ENCODE data around the gene DCC.
"Not testable (repeated sequence)": the region's sequence is repeated elsewhere in the genome, so short reads cannot be mapped to it uniquely, and the experiment has no call there.

The DCC gene

DNA sequence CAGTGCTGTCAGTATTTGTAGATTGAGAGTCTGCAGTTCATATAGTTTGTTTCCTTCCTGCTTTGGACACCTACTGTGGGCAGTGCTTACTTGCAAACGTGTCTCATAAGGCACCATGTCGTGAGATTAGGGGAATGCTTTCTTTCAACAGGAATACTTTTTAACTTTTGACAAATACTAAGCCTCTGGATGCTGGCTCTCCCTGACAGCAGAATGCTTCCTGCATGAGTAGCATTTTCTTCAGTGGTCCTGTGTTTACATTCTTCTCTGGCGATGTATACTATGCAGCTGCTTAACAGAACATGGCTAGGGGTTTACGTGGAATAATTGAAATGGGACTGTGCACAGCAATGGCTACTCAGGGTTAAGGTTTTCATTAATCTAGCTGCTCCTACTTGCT is 1077.0 kb downstream of the DCC start:
- DNase-seq (ENCODE audit: low read depth) = no peak

DNA sequence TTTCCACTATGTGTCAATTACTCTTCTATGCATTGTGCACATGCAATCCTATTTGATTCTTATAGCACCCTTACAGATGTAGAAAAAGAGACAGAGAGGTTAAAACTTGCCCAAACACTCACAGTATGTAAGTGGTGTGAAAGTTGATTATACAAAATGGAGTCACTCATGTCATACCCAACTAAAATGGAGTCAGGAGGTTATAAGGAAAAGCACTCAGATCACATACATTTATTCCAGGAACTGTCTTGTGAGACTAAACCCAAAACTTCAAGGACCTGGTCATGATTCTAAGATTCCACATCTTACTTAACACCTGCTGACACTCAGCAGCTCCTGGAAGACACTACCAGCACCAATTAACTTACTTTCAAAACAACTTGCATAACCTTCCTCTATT is 1081.9 kb downstream of the DCC start:
- no peak for DNase-seq (ENCODE audit: low read depth)

DNA sequence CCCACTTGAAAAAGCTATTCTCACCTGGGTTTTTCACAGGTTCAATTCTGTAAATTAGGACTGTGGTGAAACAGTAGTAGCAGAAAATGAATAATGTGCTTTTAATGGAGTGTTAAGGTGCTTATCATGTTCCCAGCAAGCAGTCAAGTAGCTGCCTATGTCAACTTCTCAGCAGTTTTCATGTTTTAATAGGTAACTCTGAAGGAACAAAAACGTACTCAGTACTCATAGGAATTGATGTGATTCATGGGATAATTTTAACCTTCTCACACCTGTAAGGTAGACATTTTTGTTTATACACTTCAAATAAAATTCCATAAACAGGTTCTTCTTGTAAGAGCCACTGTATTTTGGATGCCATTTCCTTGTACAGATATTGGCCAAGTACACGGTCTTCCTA is 1082.9 kb downstream of the DCC start:
- DNase-seq (ENCODE audit: low read depth) = no peak

DNA sequence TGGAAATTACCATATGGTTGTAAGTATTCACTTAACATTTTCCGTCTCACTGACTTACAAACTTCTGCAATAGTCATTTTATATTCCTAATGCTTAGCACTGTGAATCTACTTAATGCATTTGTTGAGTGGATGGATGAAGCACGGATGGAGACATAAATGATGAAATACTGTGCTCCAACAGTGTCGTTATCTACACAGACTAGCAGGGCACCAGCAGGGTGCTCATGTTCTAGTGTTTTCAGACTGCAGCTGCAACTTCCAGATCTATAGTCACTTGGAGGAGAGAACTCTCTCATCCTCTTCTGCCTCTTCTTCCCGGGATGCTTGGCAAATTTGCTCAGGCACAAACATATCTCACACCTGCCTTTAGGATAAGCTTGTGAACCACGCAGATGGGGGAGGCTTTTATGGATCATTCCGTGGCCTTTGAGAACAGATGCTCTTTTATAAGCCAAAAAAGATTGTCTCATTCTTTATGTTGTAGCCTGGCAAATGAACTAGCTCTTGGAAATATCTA is 1086.7 kb downstream of the DCC start:
- no peak for DNase-seq (ENCODE audit: low read depth)

DNA sequence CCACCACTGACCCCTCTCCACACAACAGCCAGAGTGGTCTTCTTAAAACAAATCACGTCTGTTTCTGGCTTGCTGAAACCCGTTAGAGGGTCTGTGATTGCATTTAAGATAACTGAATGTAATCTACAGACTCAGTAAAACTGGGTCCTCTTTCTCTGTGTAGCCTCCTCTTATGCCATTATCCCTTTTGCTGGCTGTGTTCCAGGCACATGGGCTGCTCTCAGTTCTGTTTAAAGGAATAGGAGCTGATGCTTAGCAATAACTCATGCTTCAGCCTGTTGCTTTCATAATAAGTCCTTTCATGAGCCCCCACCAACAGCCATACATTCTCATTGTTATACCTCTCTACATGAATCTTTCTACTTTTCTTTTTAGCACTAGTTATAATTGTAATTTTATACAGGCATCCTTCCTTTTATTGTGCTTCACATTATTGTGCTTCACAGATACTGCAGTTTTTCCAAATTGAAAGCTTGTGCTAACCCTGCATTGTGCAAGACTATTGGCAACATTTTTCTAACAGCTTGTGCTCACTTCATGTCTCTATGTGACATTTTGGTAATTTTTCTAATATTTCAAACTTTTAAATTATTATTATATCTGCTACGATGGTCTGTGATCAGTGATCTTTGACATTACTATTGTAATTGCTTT is 1101.9 kb downstream of the DCC start:
- DNase-seq (ENCODE audit: low read depth) = no peak

DNA sequence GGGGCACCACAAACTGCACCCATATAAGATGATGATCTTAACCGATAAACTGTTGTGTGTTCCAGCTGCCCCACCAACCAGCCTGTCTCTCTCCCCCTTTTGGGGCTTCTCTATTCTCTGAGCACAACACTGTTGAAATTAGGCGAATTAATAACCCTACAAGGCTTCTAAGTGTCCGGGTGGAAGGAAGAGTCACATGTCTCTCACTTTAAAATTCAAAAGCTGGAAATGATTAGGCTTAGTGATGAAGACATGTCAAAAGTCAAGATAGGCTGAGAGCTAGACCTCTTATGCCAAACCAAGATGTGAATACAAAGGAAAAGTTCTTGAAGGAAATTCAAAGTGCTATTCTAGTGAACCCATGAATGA is 1102.4 kb downstream of the DCC start:
- DNase-seq (ENCODE audit: low read depth) = no peak

DNA sequence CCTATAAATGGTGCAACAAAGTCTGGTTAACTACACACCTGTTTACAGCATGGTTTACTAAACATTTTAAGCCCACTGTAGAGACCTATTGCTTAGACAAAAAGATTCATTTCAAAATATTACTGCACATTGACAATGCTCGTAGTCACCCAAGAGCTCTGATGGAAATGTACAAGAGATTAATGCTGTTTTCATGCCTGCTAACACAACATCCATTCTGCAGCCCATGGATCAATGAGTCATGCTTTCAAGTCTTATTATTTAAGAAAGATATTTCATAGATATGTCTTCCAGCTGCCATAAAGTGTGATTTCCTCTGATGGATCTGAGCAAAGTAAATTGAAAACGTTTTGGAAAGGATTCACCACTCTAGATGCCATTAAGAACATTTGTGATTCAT is 1103.3 kb downstream of the DCC start:
- no peak for DNase-seq (ENCODE audit: low read depth)

DNA sequence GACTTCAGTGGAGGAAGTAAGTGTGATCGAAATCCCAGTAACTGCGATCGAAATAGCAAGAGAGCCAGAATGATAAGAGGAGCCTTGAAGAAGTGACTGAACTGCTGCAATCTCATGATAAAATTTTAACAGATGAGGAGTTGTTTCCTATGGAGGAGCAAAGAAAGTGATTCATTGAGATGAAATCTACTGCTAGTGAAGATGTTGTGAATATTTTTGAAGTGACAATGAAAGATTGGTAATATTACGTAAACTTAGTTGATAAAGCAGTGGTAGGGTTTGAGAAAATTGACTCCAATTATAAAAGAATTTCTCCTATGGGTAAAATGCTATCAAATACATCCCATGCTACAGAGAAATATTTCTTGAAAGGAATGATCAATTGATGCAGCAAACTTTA is 1103.8 kb downstream of the DCC start:
- DNase-seq (ENCODE audit: low read depth) = no peak

DNA sequence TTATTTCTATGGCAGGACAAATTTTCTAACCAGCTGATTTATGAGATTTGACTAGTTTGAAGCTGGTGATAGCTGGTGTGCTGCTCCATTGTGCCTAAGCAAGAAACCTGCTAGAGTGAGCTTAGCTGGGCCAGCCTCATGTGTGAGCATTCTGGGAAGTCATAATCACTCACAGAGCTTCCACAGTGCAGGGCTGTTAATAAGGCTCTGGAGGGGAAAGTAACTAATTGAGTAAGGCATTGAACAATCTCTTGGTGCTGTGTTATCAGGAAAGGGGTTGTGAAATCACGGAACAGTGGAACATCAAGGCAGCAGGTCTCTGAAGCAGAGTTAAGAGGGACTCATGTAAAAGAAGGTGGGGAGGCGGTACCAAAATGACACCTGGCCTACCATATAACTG is 1111.9 kb downstream of the DCC start:
- no peak for DNase-seq (ENCODE audit: low read depth)

DNA sequence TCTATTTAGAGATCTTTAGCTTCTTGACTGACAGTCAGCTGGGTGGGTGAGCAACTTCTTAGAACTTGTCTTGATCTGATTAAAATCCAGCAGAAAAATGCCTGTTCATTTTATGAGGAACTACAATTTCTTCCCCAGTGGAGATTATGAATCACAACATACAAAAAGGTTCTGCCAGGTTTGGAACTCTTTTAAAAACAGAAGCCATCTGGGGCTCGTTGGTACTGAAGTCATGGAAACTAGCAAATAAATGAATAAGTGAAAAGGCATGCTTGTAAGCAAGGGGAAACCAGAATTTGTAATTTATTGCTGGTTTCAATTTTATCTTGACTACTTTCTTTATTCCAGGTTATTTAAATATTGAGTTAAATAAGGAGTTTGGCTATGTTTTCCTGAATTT is 1117.1 kb downstream of the DCC start:
- no peak for DNase-seq (ENCODE audit: low read depth)

DNA sequence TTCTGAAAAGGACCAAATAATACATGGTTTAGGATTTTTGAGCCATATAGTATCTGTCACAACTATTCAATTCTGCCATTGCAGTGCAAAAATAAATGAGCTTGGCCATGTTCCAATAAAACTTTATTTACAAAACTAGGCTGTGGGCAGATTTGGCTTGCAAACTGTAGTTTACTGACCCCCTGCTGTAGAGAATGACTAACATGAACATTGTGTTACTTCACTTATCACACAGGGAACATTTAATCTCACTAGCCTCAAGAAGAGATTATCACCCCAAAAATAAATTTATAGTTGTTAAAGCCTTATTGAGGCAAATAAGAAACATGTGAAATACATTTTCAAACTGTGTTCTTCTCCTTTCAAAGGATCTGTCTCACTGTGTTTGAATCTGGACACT is 1118.3 kb downstream of the DCC start:
- DNase-seq (ENCODE audit: low read depth) = no peak

DNA sequence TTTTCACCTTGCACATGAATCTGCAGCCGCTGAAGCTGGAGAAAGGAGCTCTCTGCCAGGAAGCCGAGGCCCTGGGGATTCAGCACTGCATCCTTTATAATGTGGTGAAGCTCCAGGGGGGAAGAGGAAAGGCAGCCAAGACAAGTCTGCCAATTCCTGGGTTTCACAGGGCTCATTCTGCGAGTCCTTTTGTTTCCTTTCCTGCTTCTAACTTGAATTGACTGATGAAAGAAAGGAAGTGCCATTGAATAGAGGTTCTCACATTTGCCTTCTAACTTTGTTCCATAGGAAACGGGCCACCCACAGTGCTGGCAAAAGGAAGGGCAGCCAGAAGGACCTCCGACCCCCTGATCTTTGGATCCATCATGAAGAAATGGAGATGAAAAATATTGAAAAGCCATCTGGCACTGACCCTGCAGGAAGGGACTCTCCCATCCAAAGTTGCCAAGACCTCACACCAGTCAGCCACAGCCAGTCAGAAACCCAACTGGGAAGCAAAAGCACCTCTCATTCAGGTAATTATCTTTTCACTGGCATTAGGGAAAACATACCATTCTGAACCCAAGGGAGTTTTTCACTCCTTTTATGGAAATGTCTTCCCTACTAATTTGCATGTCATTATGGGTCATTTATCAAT is 1119.1 kb downstream of the DCC start:
- no peak for DNase-seq (ENCODE audit: low read depth)

DNA sequence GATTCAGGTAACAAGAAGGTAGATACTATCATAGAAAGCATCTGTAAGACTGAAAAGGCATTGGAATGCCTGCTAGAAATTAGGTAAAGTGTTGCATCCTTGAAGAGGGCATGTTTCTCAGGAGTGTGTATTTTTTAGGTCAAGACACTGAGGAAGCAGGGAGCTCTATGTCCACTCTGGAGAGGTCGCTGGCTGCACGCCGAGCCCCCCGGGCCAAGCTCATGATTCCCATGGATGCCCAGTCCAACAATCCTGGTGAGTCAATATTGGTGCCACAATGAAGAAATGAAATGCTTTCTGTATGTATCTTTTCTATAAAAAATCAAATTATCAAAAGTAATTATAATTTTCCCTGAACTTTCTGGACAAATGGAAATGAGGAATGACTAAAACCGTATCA is 1127.8 kb downstream of the DCC start:
- no peak for DNase-seq (ENCODE audit: low read depth)

DNA sequence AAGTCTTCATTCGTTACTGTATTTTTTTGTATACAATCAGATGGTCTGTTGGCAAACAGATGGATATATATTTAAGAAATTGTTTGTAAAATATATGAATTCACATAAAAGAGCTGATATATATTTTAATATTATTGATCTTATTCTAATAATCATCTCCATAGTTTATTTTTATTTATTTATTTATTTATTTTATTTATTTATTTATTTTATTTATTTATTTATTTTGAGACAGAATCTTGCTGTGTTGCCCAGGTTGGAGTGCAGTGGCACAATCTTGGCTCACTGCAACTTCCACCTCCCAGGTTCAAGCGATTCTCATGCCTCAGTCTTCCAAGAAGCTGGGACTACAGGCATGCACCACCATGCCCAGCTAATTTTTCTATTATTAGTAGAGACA is 1128.2 kb downstream of the DCC start:
- DNase-seq (ENCODE audit: low read depth) = not testable (repeated sequence)

DNA sequence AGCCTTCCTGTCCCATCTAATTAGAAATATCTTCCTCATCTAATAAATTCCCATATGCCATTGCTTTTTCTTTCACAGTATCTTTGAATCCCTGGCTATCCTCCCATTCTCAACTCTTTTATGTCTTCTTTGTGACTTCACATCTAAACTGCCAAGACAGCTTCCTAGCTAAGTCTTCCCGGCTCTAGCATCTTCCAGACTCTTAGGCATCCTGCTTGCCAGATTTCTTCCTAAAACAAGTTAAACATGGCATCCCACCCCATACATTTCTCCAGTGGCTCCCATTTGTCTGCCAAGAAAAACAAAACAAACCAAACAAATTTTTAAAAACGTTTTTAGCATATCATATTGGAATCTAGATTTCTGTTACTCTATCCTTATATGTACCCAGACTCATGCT is 1132.5 kb downstream of the DCC start:
- no peak for DNase-seq (ENCODE audit: low read depth)

DNA sequence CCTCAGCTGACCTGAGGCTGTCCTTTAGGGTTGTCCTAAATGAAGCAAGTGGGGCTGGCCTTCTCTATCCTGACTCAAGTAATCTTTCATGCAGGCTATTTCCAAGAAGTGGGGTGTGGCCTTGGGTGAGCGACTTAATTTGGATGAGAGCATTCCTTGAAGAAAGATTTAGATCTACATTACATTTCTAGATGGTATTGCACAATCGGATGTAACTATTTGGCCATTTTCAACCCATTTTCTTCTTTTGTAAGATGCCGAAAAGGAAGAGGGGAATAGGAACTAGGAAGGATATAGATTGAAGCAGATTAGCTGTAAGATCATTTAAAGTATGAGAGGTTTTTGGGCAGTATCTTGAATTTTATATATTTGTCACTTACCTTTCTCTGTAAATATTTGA is 1138.2 kb downstream of the DCC start:
- no peak for DNase-seq (ENCODE audit: low read depth)

DNA sequence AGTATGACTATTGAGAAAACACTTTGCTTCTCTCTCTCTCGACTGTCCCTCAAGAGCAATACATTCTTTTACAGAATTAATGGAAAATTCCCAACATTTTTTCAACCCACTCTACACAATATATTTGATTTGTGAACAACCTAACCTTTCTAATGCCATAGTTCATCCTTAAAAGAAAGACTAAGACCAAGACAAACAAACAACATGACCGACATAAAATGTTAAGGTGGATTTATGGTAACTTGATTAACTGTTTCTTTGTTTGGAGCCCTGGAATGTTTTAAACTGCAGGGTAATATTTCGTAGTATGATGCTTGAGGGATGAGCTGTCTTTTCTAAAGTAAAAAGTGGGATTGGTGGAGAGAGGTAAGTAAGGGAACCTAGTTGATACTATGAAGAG is 1146.3 kb downstream of the DCC start:
- no peak for DNase-seq (ENCODE audit: low read depth)

DNA sequence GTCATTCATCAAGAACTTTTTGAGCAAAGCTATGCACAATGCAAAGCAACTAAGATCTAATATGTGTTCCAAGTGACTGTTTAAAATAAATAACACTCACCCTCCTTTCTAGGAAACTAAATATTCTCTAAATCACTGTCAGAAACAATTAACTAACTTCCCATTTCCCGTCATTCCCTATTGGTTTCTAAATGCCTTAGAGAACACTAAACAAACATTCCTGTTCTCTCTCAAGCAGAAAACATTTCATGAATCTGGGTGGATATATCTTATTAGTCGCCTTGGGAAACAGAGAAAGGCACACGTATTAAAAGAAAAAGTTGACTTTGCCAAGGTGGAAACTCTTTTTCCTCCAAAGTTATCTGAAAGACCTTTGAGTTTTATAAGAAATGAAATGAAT is 1149.3 kb downstream of the DCC start:
- no peak for DNase-seq (ENCODE audit: low read depth)

DNA sequence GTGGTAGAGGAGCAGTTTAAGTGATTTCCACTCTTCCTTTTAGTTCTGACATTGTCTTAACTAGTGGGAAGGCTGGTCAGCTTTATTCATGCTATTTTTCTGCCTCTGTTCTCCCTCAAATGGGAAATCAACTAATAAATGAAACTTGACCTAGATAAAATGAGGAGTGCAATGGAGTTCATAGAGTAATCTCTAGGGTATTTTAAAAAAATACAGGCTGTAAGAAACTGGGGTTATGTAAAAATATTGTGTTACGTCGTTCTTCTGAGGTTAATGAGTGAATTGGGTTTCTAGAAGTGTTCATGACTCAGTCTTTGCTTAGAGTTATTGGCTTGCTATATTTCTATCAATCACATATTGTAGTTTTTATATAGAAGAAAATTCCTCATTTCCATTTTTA is 1150.0 kb downstream of the DCC start:
- DNase-seq (ENCODE audit: low read depth) = no peak

DNA sequence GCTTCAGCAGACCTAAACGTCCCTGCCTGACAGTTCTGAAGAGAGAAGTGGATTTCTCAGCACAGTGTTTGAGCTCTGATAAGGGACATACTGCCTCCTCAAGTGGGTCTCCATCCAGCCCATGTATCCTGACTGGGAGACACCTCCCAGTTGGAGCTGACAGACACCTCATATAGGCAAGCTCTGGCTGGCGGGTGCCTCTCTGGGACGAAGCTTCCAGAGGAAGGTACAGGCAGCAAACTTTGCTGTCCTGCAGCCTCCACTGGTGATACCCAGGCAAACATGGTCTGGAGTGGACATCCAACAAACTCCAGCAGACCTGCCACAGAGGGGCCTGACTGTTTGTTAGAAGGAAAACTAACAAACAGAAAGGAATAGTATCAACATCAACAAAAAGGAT is 1156.0 kb downstream of the DCC start:
- DNase-seq (ENCODE audit: low read depth) = no peak

DNA sequence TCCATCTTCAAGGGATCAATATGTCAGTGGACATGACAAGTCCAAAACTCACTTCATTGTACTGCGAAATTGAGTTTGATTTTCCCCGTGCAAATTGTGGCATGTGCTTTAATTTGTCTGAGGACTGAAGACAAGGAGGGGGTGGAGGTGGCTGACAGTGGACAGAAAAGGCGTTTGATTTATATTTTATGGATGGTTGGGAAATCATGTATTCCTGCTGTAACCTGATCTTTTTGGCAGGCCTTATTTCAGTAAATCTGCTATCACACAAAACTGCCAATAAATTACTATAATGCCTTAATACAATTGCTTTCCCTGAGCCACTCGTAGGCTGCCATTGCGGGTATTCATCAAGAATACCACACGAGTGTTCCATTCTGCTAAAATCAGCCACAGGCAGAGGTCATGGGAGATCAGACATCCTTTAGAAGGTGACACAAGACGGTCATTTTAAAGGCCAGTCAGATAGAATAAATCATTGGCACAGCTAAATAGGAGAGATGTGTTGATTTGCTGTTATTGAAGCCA is 1164.0 kb downstream of the DCC start:
- DNase-seq (ENCODE audit: low read depth) = no peak

DNA sequence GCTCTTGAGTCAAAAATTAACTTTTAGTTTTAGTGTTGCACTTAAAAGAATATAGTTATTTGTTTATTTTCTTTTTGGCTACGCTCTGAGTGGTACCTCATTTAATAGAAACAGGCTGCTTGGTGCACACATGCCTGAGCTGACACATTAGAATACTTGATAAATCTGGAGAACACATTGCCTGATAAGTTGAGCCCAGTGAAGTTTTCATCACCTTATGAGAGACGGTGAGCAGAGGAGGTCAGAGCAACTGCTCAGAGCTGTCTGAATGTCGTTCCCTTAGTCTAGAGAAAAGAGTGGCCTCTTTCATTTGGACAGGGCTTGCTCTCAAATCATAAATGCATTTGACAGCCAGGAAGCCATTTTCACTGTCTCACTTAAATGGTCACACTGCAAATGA is 1168.5 kb downstream of the DCC start:
- DNase-seq (ENCODE audit: low read depth) = no peak

DNA sequence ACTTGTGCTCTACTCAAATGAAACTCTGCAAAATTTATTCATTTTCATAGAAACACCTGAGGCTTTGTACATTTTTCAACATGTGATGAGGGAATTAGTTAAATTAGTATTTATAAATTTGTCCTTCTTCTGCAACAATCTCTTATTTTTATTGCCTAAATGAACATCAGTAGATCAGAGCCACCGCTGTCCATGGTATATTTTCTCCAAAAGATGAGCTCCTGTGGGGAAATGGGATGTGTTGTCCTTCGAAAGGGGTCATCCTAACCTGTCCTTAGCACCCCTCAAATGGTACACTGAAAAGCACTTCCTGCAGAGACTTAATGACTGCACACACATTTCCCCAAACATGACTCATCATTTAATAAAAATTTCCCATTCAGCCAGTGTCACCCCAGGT is 1169.9 kb downstream of the DCC start:
- DNase-seq (ENCODE audit: low read depth) = no peak

DNA sequence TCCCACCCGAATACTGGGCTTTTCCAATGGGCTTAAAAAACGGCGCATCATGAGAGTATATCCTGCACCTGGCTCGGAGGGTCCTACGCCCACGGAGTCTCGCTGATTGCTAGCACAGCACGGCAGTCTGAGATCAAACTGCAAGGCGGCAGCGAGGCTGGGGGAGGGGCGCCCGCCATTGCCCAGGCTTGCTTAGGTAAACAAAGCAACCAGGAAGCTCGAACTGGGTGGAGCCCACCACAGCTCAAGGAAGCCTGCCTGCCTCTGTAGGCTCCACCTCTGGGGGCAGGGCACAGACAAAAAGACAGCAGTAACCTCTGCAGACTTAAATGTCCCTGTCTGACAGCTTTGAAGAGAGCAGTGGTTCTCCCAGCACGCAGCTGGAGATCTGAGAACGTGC is 1171.7 kb downstream of the DCC start:
- not testable (repeated sequence) for DNase-seq (ENCODE audit: low read depth)
